ENCODE data around the gene KIAA1328.

KIAA1328 gene

DNA sequence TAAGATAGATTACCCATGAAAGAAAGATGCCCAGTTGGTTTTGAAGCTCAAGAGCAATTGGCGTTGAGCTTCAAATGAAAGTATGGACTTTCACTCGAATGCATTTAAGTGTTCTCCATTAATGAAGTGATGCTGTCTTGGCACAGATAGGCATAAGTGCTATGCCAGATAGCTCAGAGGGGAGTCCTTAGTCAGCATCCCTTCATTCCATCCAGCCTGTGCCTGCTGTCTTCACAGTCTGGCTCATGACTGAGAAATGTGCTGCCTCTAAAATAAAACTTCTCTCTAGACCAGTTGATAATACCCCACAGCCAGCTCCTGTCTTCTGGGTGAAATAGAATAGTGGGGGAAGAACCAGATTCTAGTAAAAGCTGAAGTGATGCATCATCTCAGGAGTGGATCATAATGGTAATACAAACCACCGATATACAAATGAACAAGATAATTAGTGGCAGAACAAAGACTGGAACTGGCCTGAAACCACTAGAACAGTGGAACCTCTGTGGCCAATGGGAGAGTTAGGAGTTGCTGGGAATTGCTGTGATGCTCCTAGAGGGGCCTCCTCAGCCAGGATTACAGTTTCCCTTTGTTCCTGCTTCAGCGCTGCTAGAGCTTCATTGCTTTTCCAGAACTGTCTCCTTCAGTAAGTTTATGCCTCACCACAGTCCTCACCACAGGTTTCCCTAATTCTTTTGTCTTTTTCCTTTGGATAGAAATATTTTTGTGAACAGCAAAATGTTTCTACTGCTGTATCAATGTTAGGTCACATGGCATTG is 359.3 kb downstream of the KIAA1328 start:
- TF ChIP-seq, protein P1, sequence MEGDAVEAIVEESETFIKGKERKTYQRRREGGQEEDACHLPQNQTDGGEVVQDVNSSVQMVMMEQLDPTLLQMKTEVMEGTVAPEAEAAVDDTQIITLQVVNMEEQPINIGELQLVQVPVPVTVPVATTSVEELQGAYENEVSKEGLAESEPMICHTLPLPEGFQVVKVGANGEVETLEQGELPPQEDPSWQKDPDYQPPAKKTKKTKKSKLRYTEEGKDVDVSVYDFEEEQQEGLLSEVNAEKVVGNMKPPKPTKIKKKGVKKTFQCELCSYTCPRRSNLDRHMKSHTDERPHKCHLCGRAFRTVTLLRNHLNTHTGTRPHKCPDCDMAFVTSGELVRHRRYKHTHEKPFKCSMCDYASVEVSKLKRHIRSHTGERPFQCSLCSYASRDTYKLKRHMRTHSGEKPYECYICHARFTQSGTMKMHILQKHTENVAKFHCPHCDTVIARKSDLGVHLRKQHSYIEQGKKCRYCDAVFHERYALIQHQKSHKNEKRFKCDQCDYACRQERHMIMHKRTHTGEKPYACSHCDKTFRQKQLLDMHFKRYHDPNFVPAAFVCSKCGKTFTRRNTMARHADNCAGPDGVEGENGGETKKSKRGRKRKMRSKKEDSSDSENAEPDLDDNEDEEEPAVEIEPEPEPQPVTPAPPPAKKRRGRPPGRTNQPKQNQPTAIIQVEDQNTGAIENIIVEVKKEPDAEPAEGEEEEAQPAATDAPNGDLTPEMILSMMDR (IDR thresholded peaks at IDR 0.05), result no peak
- no peak for TF ChIP-seq ZFX (IDR thresholded peaks at IDR 0.05; ENCODE audit: borderline replicate concordance)
- H3K27ac ChIP-seq, result no peak overlapping the region

DNA sequence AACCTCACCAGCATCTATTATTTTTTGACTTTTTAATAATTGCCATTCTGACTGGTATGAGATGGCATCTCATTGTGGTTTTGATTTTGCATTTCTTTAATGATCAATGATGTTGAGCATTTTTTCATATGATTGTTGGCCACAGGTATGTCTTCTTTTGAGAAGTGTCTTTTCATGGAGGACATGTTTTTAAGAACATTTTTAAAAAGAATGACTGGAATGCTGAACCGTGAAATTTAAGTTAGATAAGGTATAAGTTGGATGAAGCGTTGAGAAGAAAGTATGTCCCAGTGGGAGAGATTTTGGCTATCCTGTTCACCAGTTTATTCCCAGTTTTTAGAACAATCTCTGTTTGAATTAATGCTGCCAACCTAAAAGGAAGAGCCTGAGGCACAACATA is 370.8 kb downstream of the KIAA1328 start:
- no peak for TF ChIP-seq ZFX (IDR thresholded peaks at IDR 0.05; ENCODE audit: borderline replicate concordance)
- TF ChIP-seq, protein P1 (IDR thresholded peaks at IDR 0.05), result no peak
- no peak overlapping the region for H3K27ac ChIP-seq

DNA sequence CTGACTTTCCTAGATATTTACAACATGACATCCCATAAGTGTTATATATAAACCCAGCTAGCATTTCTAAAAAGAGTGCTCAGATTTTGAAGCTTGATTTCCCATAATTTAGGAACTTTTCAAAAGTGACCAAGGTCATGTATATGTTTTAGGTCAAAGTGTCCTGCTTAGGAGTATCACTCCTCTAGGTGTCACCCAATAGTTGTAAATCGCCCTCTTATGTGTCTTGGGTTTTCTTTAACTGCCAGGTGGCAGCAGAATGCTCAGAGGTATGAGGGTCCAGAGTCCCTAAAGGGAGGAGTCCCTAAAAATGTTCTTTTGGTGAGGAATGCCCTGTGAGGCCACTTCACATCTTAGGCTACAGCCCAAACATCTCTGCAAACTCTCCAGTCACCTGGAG is 378.4 kb downstream of the KIAA1328 start:
- no peak for TF ChIP-seq ZFX (IDR thresholded peaks at IDR 0.05; ENCODE audit: borderline replicate concordance)
- TF ChIP-seq, protein P1 (IDR thresholded peaks at IDR 0.05), result no peak
- no peak overlapping the region for H3K27ac ChIP-seq

DNA sequence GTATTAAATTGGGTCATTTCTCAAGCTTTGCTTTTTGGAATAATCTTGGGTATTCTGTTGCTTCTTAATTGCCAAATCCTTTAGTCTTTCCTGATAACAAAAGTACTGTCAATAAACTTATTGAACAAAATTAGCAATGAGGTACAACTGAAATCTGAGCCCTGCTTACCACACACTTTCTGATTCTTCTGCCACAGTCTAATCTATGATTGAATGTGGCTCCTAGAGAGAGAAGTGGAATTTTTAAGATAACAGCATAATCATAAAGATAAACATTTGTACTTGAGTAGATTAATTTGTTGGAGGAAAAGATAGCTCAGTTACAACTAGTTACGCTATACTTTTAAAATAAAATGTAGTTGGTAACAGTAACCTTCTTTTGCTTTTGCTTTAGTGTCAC is 381.9 kb downstream of the KIAA1328 start:
- TF ChIP-seq, protein P1 (IDR thresholded peaks at IDR 0.05), result no peak
- TF ChIP-seq ZFX (IDR thresholded peaks at IDR 0.05; ENCODE audit: borderline replicate concordance), result no peak
- no peak overlapping the region for H3K27ac ChIP-seq

DNA sequence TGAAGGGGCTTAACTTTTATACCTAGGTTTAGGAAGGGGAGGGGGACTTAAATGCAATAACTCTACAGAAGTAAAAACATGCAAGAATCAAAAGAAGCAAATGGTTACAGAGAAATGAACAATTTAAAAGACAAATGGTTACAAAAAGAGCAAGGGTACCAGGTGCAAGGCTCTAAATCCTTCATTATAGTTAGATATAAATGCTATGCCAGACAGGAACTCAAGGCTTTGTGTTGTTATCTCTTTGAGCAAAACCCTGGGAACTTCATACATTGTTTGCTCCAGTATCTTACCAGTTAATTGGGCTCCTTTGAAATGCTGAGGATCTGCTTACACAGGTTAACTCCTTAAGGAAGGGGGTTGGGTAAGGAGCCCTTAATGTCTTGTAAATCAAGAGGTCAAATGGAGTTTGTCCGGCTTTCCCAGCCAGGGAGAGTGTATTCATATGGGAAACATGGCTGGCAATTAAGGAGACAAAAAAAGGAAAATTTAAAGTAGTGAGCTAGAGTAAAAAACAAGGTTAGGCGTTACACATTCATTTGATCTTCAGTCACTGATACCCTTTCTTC is 389.2 kb downstream of the KIAA1328 start:
- TF ChIP-seq, protein P1 (IDR thresholded peaks at IDR 0.05), result no peak
- no peak for TF ChIP-seq ZFX (IDR thresholded peaks at IDR 0.05; ENCODE audit: borderline replicate concordance)
- no peak overlapping the region for H3K27ac ChIP-seq

DNA sequence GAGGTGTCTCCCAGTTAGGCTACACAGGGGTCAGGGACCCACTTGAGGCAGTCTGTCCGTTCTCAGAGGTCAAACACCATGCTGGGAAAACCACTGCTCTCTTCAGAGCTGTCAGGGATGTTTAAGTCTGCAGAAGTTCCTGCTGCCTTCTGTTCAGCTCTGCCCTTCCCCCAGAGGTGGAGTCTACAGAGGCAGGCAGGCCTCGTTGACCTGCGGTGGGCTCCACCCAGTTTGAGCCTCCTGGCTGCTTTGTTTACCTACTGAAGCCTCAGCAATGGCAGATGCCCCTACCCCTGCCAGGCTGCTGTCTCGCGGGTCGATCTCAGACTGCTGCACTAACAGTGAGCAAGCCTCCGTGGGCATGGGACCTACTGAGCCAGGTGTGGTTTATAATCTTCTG is 390.3 kb downstream of the KIAA1328 start:
- TF ChIP-seq, protein P1 (IDR thresholded peaks at IDR 0.05), result no peak
- no peak for TF ChIP-seq ZFX (IDR thresholded peaks at IDR 0.05; ENCODE audit: borderline replicate concordance)

DNA sequence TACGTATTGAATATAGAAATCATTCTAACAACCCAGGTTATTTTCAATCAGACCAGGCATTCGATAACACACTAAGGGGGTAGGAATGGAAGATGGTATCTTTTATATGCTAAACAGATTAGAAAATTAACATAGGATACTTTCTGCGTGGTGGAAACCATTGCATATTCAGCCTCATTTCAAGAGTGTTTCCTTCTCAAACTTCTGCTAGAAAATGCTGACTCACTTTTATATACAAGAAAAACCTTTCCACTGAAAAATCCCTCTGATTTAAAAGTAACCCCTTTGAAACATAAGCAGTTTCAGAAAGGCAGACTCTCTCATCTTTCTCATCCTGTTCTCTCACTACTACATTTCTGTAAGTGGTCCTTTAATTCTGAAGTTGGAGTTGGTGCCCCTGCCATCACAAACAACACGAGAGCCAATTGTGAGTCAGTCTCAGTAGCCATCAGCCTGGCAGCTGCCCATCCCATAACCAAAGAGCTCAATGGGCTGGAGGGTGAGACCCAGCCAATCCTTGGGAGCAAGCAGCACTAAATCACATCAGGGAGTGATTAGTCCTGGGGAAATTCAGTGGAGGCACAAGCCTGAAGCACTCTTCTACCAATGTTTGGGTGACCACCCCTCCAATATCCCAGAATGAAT is 393.5 kb downstream of the KIAA1328 start:
- H3K27ac ChIP-seq, result no peak overlapping the region
- no peak for TF ChIP-seq ZFX (IDR thresholded peaks at IDR 0.05; ENCODE audit: borderline replicate concordance)
- TF ChIP-seq, protein P1 (IDR thresholded peaks at IDR 0.05), result no peak

More for the DNA sequence above, 390.3 kb downstream of the KIAA1328 start:
- no peak overlapping the region for H3K27ac ChIP-seq

Measured in 22Rv1 (cell line).